Activated naive CD4-positive, alpha-beta T cell treated with anti-CD3 and anti-CD28 coated beads for 36 hours (primary cell): Measurements from ENCODE around the gene INSIG1. TPM values are rescaled to one million over a fixed set of nuclear protein-coding genes. Genes with fewer than 3 reads are reported as not detected.

ENCODE experiments used
- CTCF ChIA-PET: fragments of 350-600 bp; sonication (Branson Sonifier 250); formaldehyde crosslinking; loops from one replicate; lab custom pipeline; 2021; ENCODE audit warnings: antibody characterized with exemption; lab: Charles Lee
- DNase-seq: peaks from one replicate; pipeline ENCODE4 v3.0.0-alpha.2; 2020
- H3K27ac Mint-ChIP-seq: one replicate; pipeline ENCODE4 v1.8.0; 2021; ENCODE audit warnings: mild to moderate bottlenecking, mixed read lengths
- H3K27me3 Mint-ChIP-seq: one replicate; pipeline ENCODE4 v1.8.0; 2021; ENCODE audit warnings: low read depth, mixed read lengths
- H3K36me3 Mint-ChIP-seq: one replicate; pipeline ENCODE4 v1.8.0; 2021; ENCODE audit warnings: low read depth, mixed read lengths
- H3K4me1 Mint-ChIP-seq: one replicate; pipeline ENCODE4 v1.8.0; 2021; ENCODE audit warnings: low read depth, mixed read lengths
- H3K4me3 Mint-ChIP-seq: one replicate; pipeline ENCODE4 v1.8.0; 2021; ENCODE audit warnings: mild to moderate bottlenecking, moderate library complexity, mixed read lengths
- H3K9me3 Mint-ChIP-seq: one replicate; pipeline ENCODE4 v1.8.0; 2021; ENCODE audit warnings: mixed read lengths
- intact Hi-C: fragments of 100-400 bp; cut with micrococcal nuclease; formaldehyde crosslinking; loops from one replicate; pipeline ENCODE4 v1.15.1; 2023
- total RNA-seq, 2 experiments: library from RNA; stranded (reverse); gene quantifications; one replicate each; pipeline ENCODE4 v1.2.3, GENCODE V29; 2021

INSIG1 gene
- total RNA-seq, 2 experiments from 2014 or later: 73.2 to 74.8 TPM

GRCh38 chr7:155280446-155281397 lies 17.0 kb upstream of the INSIG1 start:
- H3K9me3 Mint-ChIP-seq: no peaks in the 10 kb centered on the region
- CTCF ChIA-PET: no interaction called here
- intact Hi-C loops: loop anchor here (5.0 kb wide), 1 partner anchor 353 kb away; no protein-coding TSS in a partner anchor
- H3K4me3 Mint-ChIP-seq: no peak overlapping the region
- no peak overlapping the region for H3K27ac Mint-ChIP-seq
- H3K27me3 Mint-ChIP-seq: peaks cover 3% of the 10 kb centered on the region
- H3K36me3 Mint-ChIP-seq: no peaks in the 10 kb centered on the region
- H3K4me1 Mint-ChIP-seq: peaks cover 30% of the 10 kb centered on the region
- peak; percentile 67 for DNase-seq

- no peak overlapping the region for H3K27ac Mint-ChIP-seq
- intact Hi-C loops: loop anchor here (5.0 kb wide), 1 partner anchor 354 kb away; no protein-coding TSS in a partner anchor
- CTCF ChIA-PET: no interaction called here
- no peaks in the 10 kb centered on the region for H3K9me3 Mint-ChIP-seq
- H3K36me3 Mint-ChIP-seq: no peaks in the 10 kb centered on the region
- H3K4me1 Mint-ChIP-seq: peaks cover 38% of the 10 kb centered on the region
- peaks cover 3% of the 10 kb centered on the region for H3K27me3 Mint-ChIP-seq
- no peak overlapping the region for H3K4me3 Mint-ChIP-seq
- no peak for DNase-seq
These were observed 16.2 kb upstream of the INSIG1 start for GRCh38 chr7:155281398-155281969.

- Mint-ChIP-seq H3K4me1 (peaks cover 50% of the 10 kb centered on the region), H3K36me3 (no peaks in the 10 kb centered on the region), H3K4me3 (no peak overlapping the region), H3K27ac (no peak overlapping the region), H3K27me3 (peaks cover 3% of the 10 kb centered on the region), H3K9me3 (no peaks in the 10 kb centered on the region)
- intact Hi-C loops: loop anchor here (1.0 to 5.0 kb wide), 4 partner anchors 17 to 355 kb away; no protein-coding TSS in a partner anchor
- DNase-seq: peak; percentile 41
- CTCF ChIA-PET: interaction anchor here (1.0 to 2.6 kb wide), 2 partner anchors 62 to 86 kb away, joined by 4 to 12 read pairs; no protein-coding TSS in a partner anchor
These were observed 15.0 kb upstream of the INSIG1 start for GRCh38 chr7:155282671-155283070.

GRCh38 chr7:155283565-155284194 lies 14.0 kb upstream of the INSIG1 start:
- Mint-ChIP-seq H3K9me3 (no peaks in the 10 kb centered on the region), H3K4me1 (peaks cover 56% of the 10 kb centered on the region), H3K27ac (no peak overlapping the region), H3K27me3 (peaks cover 3% of the 10 kb centered on the region), H3K4me3 (no peak overlapping the region), H3K36me3 (no peaks in the 10 kb centered on the region)
- intact Hi-C loops: loop anchor here (1.0 to 5.0 kb wide), 4 partner anchors 16 to 356 kb away; no protein-coding TSS in a partner anchor
- CTCF ChIA-PET: interaction anchor here (0.8 to 2.6 kb wide), 3 partner anchors 10 to 61 kb away, joined by 3 to 12 read pairs (median 4); no protein-coding TSS in a partner anchor
- peak; percentile 60 for DNase-seq

- H3K27me3 Mint-ChIP-seq: peaks cover 3% of the 10 kb centered on the region
- H3K36me3 Mint-ChIP-seq: no peaks in the 10 kb centered on the region
- CTCF ChIA-PET: interaction anchor here (1.0 to 2.6 kb wide), 2 partner anchors 14 to 60 kb away, joined by 3 to 12 read pairs; no protein-coding TSS in a partner anchor
- intact Hi-C loops: loop anchor here (5.0 kb wide), 1 partner anchor 357 kb away; no protein-coding TSS in a partner anchor
- H3K4me3 Mint-ChIP-seq: no peak overlapping the region
- peaks cover 56% of the 10 kb centered on the region for H3K4me1 Mint-ChIP-seq
- no peak for DNase-seq
- no peak overlapping the region for H3K27ac Mint-ChIP-seq
- no peaks in the 10 kb centered on the region for H3K9me3 Mint-ChIP-seq
These were observed 13.0 kb upstream of the INSIG1 start for GRCh38 chr7:155284496-155285274.

GRCh38 chr7:155285423-155285822 lies 12.3 kb upstream of the INSIG1 start:
- Mint-ChIP-seq H3K27me3 (no peaks in the 10 kb centered on the region), H3K4me1 (peaks cover 52% of the 10 kb centered on the region), H3K36me3 (no peaks in the 10 kb centered on the region), H3K9me3 (no peaks in the 10 kb centered on the region), H3K4me3 (no peak overlapping the region), H3K27ac (no peak overlapping the region)
- CTCF ChIA-PET: interaction anchor here (1.0 kb wide), 1 partner anchor 13 kb away, joined by 3 read pairs; no protein-coding TSS in a partner anchor
- no peak for DNase-seq
- intact Hi-C loops: no loop called here

- CTCF ChIA-PET: interaction anchor here (1.0 to 2.5 kb wide), 2 partner anchors 10 to 13 kb away, joined by 3 to 7 read pairs; no protein-coding TSS in a partner anchor
- no peak for DNase-seq
- peaks cover 50% of the 10 kb centered on the region for H3K4me1 Mint-ChIP-seq
- H3K4me3 Mint-ChIP-seq: no peak overlapping the region
- H3K27me3 Mint-ChIP-seq: no peaks in the 10 kb centered on the region
- H3K27ac Mint-ChIP-seq: no peak overlapping the region
- no peaks in the 10 kb centered on the region for H3K36me3 Mint-ChIP-seq
- intact Hi-C loops: no loop called here
- H3K9me3 Mint-ChIP-seq: no peaks in the 10 kb centered on the region
These were observed 11.8 kb upstream of the INSIG1 start for GRCh38 chr7:155285833-155286232.

- peak; percentile 30 for DNase-seq
- Mint-ChIP-seq H3K27me3 (no peaks in the 10 kb centered on the region), H3K4me3 (no peak overlapping the region), H3K36me3 (no peaks in the 10 kb centered on the region), H3K9me3 (no peaks in the 10 kb centered on the region), H3K27ac (no peak overlapping the region), H3K4me1 (peaks cover 51% of the 10 kb centered on the region)
- intact Hi-C loops: no loop called here
- CTCF ChIA-PET: interaction anchor here (2.5 kb wide), 1 partner anchor 10 kb away, joined by 7 read pairs; no protein-coding TSS in a partner anchor
These were observed 11.0 kb upstream of the INSIG1 start for GRCh38 chr7:155286686-155287085.

- CTCF ChIA-PET: interaction anchor here (0.6 to 2.5 kb wide), 2 partner anchors 9 to 334 kb away, joined by 3 to 7 read pairs; no protein-coding TSS in a partner anchor
- Mint-ChIP-seq H3K4me3 (no peak overlapping the region), H3K9me3 (no peaks in the 10 kb centered on the region), H3K36me3 (no peaks in the 10 kb centered on the region), H3K27me3 (no peaks in the 10 kb centered on the region), H3K4me1 (peaks cover 50% of the 10 kb centered on the region), H3K27ac (no peak overlapping the region)
- no peak for DNase-seq
- intact Hi-C loops: no loop called here
These were observed 10.3 kb upstream of the INSIG1 start for GRCh38 chr7:155287284-155287935.

GRCh38 chr7:155288055-155288454 lies 9.6 kb upstream of the INSIG1 start:
- Mint-ChIP-seq H3K4me1 (peaks cover 44% of the 10 kb centered on the region), H3K27me3 (no peaks in the 10 kb centered on the region), H3K36me3 (no peaks in the 10 kb centered on the region), H3K4me3 (no peak overlapping the region), H3K27ac (no peak overlapping the region), H3K9me3 (no peaks in the 10 kb centered on the region)
- no peak for DNase-seq
- intact Hi-C loops: no loop called here
- CTCF ChIA-PET: interaction anchor here (0.6 to 2.5 kb wide), 3 partner anchors 8 to 334 kb away, joined by 3 to 7 read pairs (median 3); no protein-coding TSS in a partner anchor

GRCh38 chr7:155289107-155289506 lies 8.6 kb upstream of the INSIG1 start:
- Mint-ChIP-seq H3K27me3 (no peaks in the 10 kb centered on the region), H3K4me3 (no peak overlapping the region), H3K27ac (no peak overlapping the region), H3K4me1 (peaks cover 33% of the 10 kb centered on the region), H3K9me3 (no peaks in the 10 kb centered on the region), H3K36me3 (no peaks in the 10 kb centered on the region)
- CTCF ChIA-PET: interaction anchor here (1.1 kb wide), 1 partner anchor 56 kb away, joined by 3 read pairs; no protein-coding TSS in a partner anchor
- no peak for DNase-seq
- intact Hi-C loops: no loop called here
